Measurements from ENCODE around the gene LHX4. TPM values are rescaled to one million over a fixed set of nuclear protein-coding genes. Genes with fewer than 3 reads are reported as not detected.
A peak's percentile ranks its signal among the peaks of the same experiment; 100 is the strongest.

Gene LHX4
- total and polyA plus RNA-seq, 2 of the 4 experiments (the other 2 are of a cell fraction), result 0.05 to 0.18 TPM

GRCh38 chr1:180197231-180197630, 32.8 kb upstream of the LHX4 start:
- H4K20me1 ChIP-seq (ENCODE audit: insufficient read depth, low read length), result peaks cover 88% of the 10 kb centered on the region
- peaks cover 12% of the 10 kb centered on the region for H3K9me1 ChIP-seq (ENCODE audit: insufficient read depth, low read length)
- dilution Hi-C loops (cut with HindIII; ENCODE audit: low sequenced_read_pairs, unreplicated experiment), result no loop called here
- H3K14ac ChIP-seq (replicated peaks; ENCODE audit: low read depth, low read length), result no peak overlapping the region
- no peak overlapping the region for H2AK5ac ChIP-seq (ENCODE audit: low read depth, low read length)
- H3K4me3 ChIP-seq (ENCODE audit: insufficient read depth, low read depth, low read length), result no peak overlapping the region
- H3K79me1 ChIP-seq (ENCODE audit: low read depth in 1 of 2, low read length in 2 of 2), result peaks cover under 1 to 26% of the 10 kb centered on the region in 2 experiments; a peak in 2 of 4 replicates
- POLR2A ChIA-PET (ENCODE audit: unreplicated experiment), result no interaction called here
- H4K91ac ChIP-seq (ENCODE audit: insufficient read depth, low read depth, low read length), result no peak overlapping the region
- H3K27me3 ChIP-seq (ENCODE audit: control insufficient read depth, insufficient read depth, low read length), result no peaks in the 10 kb centered on the region
- H2BK5ac ChIP-seq (ENCODE audit: low read depth, low read length, poor library complexity, severe bottlenecking), result no peak overlapping the region
- TSS peak; percentile 59 for BruUV-seq (replicated peaks)
- CTCF ChIA-PET, result no interaction called here
- no peak overlapping the region for H2BK120ac ChIP-seq (ENCODE audit: low read depth, low read length)
- DNase-seq (no peak), ATAC-seq (ENCODE audit: low read depth) (no peak)
- no peak overlapping the region for H3K4me2 ChIP-seq (ENCODE audit: low read depth, low read length)
- H3K9me3 ChIP-seq (ENCODE audit: control insufficient read depth, insufficient read depth, low read length), result no peaks in the 10 kb centered on the region
- no peak overlapping the region for H2BK20ac ChIP-seq (ENCODE audit: low read depth, low read length)
- no peak overlapping the region for H3K56ac ChIP-seq (ENCODE audit: extremely low read depth, insufficient read depth, low read length)
- peaks cover 97% of the 10 kb centered on the region for H3K36me3 ChIP-seq (ENCODE audit: control insufficient read depth, insufficient read depth, low read length)
- no peak overlapping the region for H3K27ac ChIP-seq (ENCODE audit: insufficient read depth, low read length)
- H4K8ac ChIP-seq (ENCODE audit: low read depth in 2 of 2, low read length in 2 of 2), result no peak overlapping the region
- TF ChIP-seq POLR2A (IDR thresholded peaks at IDR 0.05; ENCODE audit: low read depth, low read length) (no peak), RAD21 (IDR thresholded peaks at IDR 0.05; ENCODE audit: low read length) (no peak), CEBPB (IDR thresholded peaks at IDR 0.05; ENCODE audit: low read depth, low read length) (no peak)
- in situ Hi-C loops (cut with MboI; ENCODE audit: low sequenced_read_pairs), result no loop called here
- no peak overlapping the region for H2AK9ac ChIP-seq (replicated peaks; ENCODE audit: low read depth, low read length, poor library complexity)
- no peak overlapping the region for H3K4ac ChIP-seq (ENCODE audit: low read depth, low read length)
- intact Hi-C loops (cut with micrococcal nuclease), result no loop called here
- H2BK15ac ChIP-seq (ENCODE audit: low read depth, low read length), result no peak overlapping the region
- no peak overlapping the region for H2AFZ ChIP-seq (replicated peaks; ENCODE audit: low read length, poor library complexity)
- no peak overlapping the region for H3K23ac ChIP-seq (ENCODE audit: low read depth, low read length)
- no peak overlapping the region for H4K5ac ChIP-seq (ENCODE audit: low read depth, low read length)
- H3K9ac ChIP-seq (ENCODE audit: low read depth, low read length), result no peak overlapping the region
- no peak overlapping the region for H3K18ac ChIP-seq (ENCODE audit: low read depth, low read length)
- no peaks in the 10 kb centered on the region; the same call in 1 of the 2 replicates for H3K4me1 ChIP-seq (ENCODE audit: control insufficient read depth, insufficient read depth, low read length)
- no CpG with 5 or more reads among the region's 5 CpGs for WGBS, 2 experiments (ENCODE audit: extremely low coverage in 2 of 2, insufficient read length in 1 of 2)

Measured in IMR-90 (cell line).